HCT116 (cell line): ENCODE measurements around the gene NOC3L.

Source experiments
- POLR2A ChIP-seq: IDR thresholded peaks from 2 replicates; pipeline ENCODE4 v1.7.0; 2011; ENCODE audit warnings: borderline replicate concordance; ENCODE audit not compliant: insufficient read depth, insufficient read length; ENCODE audit errors: extremely low read depth
- TF ChIP-seq, protein P1 (sequence below), 3 experiments: fragments of 200-600 bp in 1 of 3; sonication (generic) in 1 of 3; IDR thresholded peaks in 2 of 3; conservative IDR thresholded peaks in 1 of 3; 2 replicates each; pipeline ENCODE4 v1.5.1; 2012 to 2017; ENCODE audit warnings: low read depth in 2 of 3, low read length in 2 of 3, antibody characterized with exemption in 1 of 3, borderline replicate concordance in 1 of 3, control low read depth in 1 of 3, mild to moderate bottlenecking in 1 of 3, mixed read lengths in 1 of 3, mixed run types in 1 of 3, moderate library complexity in 1 of 3; ENCODE audit not compliant: insufficient read depth in 1 of 3

DNA sequence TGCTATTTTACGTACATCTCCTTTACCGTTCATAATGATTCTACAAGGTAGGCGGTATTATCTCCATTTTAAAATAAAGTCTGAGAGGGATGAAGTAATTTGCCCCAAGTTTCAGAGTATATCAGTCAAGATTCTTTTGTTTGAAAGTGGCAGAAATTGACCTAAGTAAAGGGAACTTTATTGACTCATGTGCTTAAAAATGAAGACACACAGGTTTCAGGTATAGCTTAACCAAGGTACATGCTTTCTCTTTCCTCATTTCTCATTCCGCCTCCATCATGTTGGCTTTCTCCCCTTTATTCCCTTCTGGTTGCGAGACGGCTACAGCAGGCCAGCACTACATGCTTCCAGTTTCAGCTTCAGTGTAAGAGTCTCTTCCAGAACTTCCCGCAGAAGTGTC is 77.5 kb downstream of the NOC3L start:
- TF ChIP-seq POLR2A: no peak
- TF ChIP-seq, protein P1, sequence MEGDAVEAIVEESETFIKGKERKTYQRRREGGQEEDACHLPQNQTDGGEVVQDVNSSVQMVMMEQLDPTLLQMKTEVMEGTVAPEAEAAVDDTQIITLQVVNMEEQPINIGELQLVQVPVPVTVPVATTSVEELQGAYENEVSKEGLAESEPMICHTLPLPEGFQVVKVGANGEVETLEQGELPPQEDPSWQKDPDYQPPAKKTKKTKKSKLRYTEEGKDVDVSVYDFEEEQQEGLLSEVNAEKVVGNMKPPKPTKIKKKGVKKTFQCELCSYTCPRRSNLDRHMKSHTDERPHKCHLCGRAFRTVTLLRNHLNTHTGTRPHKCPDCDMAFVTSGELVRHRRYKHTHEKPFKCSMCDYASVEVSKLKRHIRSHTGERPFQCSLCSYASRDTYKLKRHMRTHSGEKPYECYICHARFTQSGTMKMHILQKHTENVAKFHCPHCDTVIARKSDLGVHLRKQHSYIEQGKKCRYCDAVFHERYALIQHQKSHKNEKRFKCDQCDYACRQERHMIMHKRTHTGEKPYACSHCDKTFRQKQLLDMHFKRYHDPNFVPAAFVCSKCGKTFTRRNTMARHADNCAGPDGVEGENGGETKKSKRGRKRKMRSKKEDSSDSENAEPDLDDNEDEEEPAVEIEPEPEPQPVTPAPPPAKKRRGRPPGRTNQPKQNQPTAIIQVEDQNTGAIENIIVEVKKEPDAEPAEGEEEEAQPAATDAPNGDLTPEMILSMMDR (IDR thresholded peaks at IDR 0.05 in 2 of 3, conservative IDR thresholded peaks at IDR 0.05 in 1 of 3; ENCODE audit: borderline replicate concordance in 1 of 3, insufficient read depth in 1 of 3, low read depth in 2 of 3, low read length in 2 of 3): no peak
